ENCODE measurements around the gene SCAMP2.

SCAMP2 gene

GRCh38 chr15:74816624-74817369 is 56.4 kb downstream of the SCAMP2 start:
- no peak for DNase-seq

DNA sequence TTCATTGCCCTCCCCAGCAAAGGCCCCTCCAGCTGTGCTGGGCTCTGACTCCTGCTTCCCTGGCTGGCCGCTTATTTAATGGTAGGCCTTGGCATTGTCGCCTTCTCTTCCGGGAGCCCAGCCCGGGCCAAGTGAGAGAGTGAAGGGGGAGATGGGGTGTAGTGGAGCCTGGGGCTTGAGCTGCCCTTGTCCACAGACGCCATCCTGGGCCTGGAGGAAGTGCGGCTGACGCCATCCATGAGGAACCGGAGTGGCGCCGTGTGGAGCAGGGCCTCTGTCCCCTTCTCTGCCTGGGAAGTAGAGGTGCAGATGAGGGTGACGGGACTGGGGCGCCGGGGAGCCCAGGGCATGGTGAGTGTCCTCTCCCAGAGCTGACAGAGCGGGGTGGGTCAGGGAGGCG is 57.2 kb downstream of the SCAMP2 start:
- no peak for DNase-seq

GRCh38 chr15:74815121-74815934 is 57.8 kb downstream of the SCAMP2 start:
- DNase-seq = peak; percentile 62 to 64

DNA sequence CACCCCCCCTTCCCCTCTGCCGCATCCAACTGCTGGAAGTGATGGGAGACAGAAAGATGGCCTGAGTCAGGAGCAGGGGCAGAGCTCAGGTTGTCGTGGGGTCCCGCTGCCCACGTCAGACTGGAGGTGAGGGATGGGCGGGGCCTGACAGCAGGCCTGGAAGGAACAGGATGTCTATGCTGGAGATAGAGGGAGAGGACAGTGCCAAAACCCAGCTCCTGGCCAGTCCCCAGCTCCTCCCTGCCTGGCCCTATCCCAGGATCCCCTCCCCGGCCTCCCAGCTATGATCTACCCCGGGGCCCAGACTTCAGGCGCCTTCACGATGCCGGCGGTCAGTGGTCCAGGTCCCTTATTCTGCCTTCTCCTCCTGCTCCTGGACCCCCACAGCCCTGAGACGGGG is 60.6 kb downstream of the SCAMP2 start, which contains the start of gene LMAN1L:
Gene LMAN1L (plus strand): TSS at position 303 of the 400 bp plus-strand sequence. CDS start 20 bp downstream, at position 323.
- no peak for DNase-seq

- DNase-seq = no peak
Observed at GRCh38 chr15:74809956-74810355, 63.2 kb downstream of the SCAMP2 start.

- DNase-seq = no peak
Observed at GRCh38 chr15:74809242-74809641, 63.9 kb downstream of the SCAMP2 start.

GRCh38 chr15:74808840-74809229 is 64.3 kb downstream of the SCAMP2 start:
- DNase-seq = no peak

GRCh38 chr15:74808078-74808839 is 64.9 kb downstream of the SCAMP2 start:
- no peak for DNase-seq

DNA sequence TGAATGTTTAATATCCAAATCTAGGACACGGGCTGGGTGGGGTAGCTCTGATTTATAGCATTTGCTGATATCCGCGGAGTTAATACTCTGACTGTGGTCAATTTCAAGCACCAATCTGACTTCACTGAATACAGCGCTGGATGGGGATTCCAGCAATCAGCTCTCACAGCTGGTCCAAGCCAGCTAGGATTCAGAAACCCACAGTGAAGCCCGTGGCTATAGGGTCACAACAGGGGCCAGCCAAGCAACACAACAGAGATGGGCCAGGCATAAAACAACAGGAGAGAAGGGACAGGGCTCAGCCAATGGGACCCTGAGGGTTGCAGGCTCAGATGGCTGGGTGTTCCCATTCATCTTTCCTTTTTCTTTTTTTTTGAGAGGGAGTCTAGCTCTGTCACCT is 65.9 kb downstream of the SCAMP2 start:
- no peak for DNase-seq

DNA sequence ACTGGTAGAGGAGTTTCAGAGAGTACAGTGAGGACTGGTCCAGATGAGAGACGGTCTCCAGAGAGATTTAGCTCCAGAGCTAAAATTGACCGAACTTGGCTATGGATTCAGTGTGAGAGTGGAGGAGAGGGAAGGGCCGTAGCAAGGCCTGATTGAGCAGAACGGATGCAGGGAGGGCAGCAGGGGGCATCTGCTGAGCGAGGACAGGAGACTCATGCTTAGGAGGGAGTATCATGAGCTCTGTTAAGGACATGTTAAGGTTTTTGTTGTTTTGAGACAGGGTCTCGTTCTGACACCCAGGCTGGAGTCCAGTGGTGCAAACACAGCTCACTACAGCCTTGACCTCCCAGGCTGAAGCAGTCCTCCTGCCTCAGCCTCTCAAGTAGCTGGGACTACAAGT is 68.2 kb downstream of the SCAMP2 start:
- no peak for DNase-seq

DNA sequence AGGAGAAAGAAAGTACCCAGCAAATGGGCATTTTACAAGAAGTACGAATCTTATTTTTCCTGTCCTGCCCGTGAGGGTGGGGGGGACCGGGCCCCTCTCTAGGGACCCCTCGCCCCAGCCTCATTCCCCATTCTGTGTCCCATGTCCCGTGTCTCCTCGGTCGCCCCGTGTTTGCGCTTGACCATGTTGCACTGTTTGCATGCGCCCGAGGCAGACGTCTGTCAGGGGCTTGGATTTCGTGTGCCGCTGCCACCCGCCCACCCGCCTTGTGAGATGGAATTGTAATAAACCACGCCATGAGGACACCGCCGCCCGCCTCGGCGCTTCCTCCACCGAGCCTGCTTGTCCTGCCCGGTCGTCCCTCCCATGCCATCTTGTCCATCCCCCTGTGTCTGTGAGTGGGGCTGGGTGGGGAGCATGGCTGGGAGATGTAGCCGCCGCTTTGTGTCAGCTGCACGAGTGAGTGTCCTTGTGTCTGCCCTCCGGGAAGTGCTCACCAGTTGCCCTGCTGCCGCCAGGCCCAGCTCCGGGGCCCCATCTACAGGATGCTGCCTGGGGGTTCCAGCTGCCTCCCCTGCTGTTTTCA is 70.2 kb downstream of the SCAMP2 start:
- DNase-seq = no peak

DNA sequence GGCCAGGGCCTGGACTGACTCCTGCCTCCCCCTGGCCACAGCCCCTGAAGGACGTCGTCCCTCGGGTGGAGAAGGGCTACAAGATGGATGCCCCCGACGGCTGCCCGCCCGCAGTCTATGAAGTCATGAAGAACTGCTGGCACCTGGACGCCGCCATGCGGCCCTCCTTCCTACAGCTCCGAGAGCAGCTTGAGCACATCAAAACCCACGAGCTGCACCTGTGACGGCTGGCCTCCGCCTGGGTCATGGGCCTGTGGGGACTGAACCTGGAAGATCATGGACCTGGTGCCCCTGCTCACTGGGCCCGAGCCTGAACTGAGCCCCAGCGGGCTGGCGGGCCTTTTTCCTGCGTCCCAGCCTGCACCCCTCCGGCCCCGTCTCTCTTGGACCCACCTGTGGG is 70.9 kb downstream of the SCAMP2 start:
- DNase-seq = no peak

DNA sequence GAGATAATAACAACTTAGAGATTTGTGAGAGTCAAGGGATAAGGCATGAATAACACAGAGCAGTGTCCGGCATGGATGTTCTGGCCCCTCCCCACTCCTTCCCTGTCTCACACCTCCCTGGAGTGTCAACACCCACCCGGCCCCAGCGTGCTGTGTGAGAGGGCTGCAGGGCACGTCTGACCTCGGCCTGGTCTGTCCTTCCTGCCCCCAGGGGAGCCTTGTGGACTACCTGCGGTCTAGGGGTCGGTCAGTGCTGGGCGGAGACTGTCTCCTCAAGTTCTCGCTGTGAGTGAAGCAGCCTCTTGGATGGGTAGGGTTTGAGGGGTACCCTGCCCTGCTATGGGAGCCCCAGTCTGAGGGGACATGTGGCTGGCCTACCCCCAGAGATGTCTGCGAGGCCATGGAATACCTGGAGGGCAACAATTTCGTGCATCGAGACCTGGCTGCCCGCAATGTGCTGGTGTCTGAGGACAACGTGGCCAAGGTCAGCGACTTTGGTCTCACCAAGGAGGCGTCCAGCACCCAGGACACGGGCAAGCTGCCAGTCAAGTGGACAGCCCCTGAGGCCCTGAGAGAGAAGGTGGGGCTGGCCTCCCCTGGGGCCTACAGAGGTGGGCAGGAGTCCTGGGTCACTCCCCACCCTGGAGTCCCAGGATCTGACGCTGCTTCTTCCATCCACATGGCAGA is 71.7 kb downstream of the SCAMP2 start:
- no peak for DNase-seq

DNA sequence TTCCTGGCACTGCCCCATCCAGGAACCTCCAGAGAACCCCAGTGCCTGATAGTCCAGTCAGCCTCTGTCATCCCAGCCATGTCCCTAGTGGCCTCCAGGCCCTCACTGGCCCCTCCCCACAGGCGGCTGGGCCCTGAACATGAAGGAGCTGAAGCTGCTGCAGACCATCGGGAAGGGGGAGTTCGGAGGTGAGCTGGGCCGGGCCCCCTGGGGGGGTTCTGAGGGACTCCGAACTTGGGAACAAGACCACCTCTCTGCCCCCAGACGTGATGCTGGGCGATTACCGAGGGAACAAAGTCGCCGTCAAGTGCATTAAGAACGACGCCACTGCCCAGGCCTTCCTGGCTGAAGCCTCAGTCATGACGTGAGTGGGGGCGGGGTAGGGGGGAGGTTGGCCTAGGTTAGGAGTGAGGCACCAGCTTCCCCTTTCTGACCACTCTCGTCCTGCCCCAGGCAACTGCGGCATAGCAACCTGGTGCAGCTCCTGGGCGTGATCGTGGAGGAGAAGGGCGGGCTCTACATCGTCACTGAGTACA is 72.5 kb downstream of the SCAMP2 start:
- DNase-seq = peak in 1 of 2 donors; percentile 58

GRCh38 chr15:74799856-74800558 is 73.2 kb downstream of the SCAMP2 start:
- DNase-seq = peak; percentile 94 to 96

- DNase-seq = no peak
Observed at GRCh38 chr15:74799255-74799855, 73.8 kb downstream of the SCAMP2 start.

DNA sequence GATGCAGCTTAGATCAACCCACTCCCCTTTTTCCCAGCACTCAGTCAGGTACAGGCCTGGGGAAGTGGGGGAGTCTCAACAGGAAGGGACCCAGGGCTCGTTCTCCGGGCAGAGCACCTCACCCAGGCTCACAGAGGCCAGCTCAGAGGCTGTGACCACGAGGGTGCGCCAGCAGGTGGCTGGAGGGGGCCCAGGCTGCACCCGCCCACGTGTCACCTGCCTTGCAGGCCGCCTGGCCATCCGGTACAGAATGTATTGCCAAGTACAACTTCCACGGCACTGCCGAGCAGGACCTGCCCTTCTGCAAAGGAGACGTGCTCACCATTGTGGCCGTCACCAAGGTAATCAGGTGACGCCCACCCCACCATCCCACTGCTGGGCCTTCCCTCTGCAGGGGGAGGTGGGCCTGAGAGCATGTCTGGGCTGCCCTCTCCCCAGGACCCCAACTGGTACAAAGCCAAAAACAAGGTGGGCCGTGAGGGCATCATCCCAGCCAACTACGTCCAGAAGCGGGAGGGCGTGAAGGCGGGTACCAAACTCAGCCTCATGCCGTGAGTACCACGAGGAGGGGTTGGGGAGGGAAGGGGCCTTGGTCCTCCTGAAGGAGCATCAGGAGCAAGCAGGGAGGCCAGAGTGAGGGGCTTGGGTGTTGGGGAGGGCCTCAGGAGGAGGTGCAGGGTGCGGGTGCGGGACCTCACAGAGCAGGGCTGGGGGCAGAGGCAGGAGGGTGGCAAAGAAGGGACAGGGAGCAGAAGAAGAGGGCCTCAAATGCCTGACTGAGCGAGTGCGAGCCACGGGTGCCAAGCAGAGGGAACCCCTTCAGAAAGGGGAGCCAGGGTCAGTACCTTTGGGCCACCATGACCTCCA is 74.5 kb downstream of the SCAMP2 start:
- no peak for DNase-seq

GRCh38 chr15:74795966-74796625 is 77.1 kb downstream of the SCAMP2 start:
- peak in 1 of 2 donors; percentile 34 for DNase-seq

GRCh38 chr15:74794970-74795349 is 78.2 kb downstream of the SCAMP2 start:
- DNase-seq = no peak
